Lower lobe of right lung (tissue), 2 donors: ENCODE results near the gene RAB24. TPM values are rescaled to one million over a fixed set of nuclear protein-coding genes. Genes with fewer than 3 reads are reported as not detected.

Experiments
- ATAC-seq, 2 donors: fragments of 200-7000 bp; cut with Tn5 transposase; one replicate each; pipeline ENCODE4 v1.9.1; 2020 to 2022; ENCODE audit warnings: mild to moderate bottlenecking in 2 of 2, moderate library complexity in 2 of 2
- DNase-seq: peaks from one replicate; pipeline ENCODE4 v3.0.0-alpha.2; 2020
- H3K27ac ChIP-seq: fragments of 200-600 bp; one replicate; pipeline ENCODE4 v1.8.0; 2022
- H3K27me3 ChIP-seq: fragments of 200-600 bp; one replicate; pipeline ENCODE4 v1.8.0; 2022; ENCODE audit warnings: low read depth
- H3K36me3 ChIP-seq: fragments of 200-600 bp; one replicate; pipeline ENCODE4 v1.8.0; 2022; ENCODE audit warnings: mild to moderate bottlenecking
- H3K4me1 ChIP-seq: fragments of 200-600 bp; one replicate; pipeline ENCODE4 v1.8.0; 2022
- H3K4me3 ChIP-seq: fragments of 200-600 bp; one replicate; pipeline ENCODE4 v1.8.0; 2022; ENCODE audit warnings: mild to moderate bottlenecking
- H3K9me3 ChIP-seq: fragments of 200-600 bp; one replicate; pipeline ENCODE4 v1.8.0; 2022
- intact Hi-C: fragments of 100-400 bp; cut with DNase I; formaldehyde crosslinking; loops from one replicate; pipeline ENCODE4 v1.11.0; 2022
- total RNA-seq: library from RNA; stranded (reverse); fragmentation: NEBNext Ultra II Directional; extraction: Animal tissue kit (Norgen Biotek cat#: 25700); gene quantifications from one replicate; pipeline ENCODE4 v1.2.1, GENCODE V29; 2021
- TF ChIP-seq, protein P1 (sequence below): fragments of 200-600 bp; IDR thresholded peaks from one replicate; pipeline ENCODE4 v1.8.0; 2022; ENCODE audit warnings: antibody characterized with exemption, mild to moderate bottlenecking
- donor health status: DM: no; HTN: yes; CAD: no; lungs with severe emphysema.

The RAB24 gene
- total RNA-seq, 1 donor from 2014 or later = 41.6 TPM

DNA sequence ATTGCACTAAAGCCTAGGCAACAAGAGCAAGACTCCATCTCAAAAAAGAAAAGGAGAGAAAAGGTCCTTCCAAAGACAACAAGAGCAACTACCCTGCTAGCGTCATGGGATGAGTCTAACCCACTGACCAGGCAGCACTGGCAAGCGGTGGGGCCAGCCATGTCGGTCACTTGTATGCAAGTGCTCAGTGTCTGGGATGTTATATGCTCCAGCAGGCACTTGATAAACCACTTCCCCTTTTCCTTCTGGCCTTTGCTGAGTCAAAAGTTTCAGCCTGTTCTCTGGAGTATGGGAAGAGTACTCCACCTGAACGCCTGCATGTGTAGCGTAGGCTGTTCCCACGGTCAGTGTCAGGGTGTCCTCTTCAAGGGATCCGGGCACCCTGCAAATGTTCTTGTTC lies 17.4 kb upstream of the RAB24 start:
- ATAC-seq = peak; percentile 47 to 68
- intact Hi-C loops = no loop called here
- no peaks in the 10 kb centered on the region for H3K9me3 ChIP-seq

GRCh38 chr5:177319913-177320588 lies 16.5 kb upstream of the RAB24 start:
- ATAC-seq (peak in 1 of 2 donors; percentile 45), DNase-seq (peak; percentile 51)
- no peaks in the 10 kb centered on the region for H3K9me3 ChIP-seq
- no peaks in the 10 kb centered on the region for H3K27me3 ChIP-seq
- TF ChIP-seq, protein P1, sequence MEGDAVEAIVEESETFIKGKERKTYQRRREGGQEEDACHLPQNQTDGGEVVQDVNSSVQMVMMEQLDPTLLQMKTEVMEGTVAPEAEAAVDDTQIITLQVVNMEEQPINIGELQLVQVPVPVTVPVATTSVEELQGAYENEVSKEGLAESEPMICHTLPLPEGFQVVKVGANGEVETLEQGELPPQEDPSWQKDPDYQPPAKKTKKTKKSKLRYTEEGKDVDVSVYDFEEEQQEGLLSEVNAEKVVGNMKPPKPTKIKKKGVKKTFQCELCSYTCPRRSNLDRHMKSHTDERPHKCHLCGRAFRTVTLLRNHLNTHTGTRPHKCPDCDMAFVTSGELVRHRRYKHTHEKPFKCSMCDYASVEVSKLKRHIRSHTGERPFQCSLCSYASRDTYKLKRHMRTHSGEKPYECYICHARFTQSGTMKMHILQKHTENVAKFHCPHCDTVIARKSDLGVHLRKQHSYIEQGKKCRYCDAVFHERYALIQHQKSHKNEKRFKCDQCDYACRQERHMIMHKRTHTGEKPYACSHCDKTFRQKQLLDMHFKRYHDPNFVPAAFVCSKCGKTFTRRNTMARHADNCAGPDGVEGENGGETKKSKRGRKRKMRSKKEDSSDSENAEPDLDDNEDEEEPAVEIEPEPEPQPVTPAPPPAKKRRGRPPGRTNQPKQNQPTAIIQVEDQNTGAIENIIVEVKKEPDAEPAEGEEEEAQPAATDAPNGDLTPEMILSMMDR = no peak
- H3K27ac ChIP-seq = no peak overlapping the region
- no peaks in the 10 kb centered on the region for H3K4me1 ChIP-seq
- no peak overlapping the region for H3K4me3 ChIP-seq
- intact Hi-C loops = no loop called here
- peaks cover 6% of the 10 kb centered on the region for H3K36me3 ChIP-seq

More for the DNA sequence above, 17.4 kb upstream of the RAB24 start:
- no peak overlapping the region for H3K27ac ChIP-seq
- H3K4me1 ChIP-seq = no peaks in the 10 kb centered on the region
- H3K4me3 ChIP-seq = no peak overlapping the region
- no peaks in the 10 kb centered on the region for H3K27me3 ChIP-seq
- TF ChIP-seq, protein P1 = no peak
- H3K36me3 ChIP-seq = peaks cover 6% of the 10 kb centered on the region
- peak; percentile 59 for DNase-seq

GRCh38 chr5:177317959-177318377 lies 14.4 kb upstream of the RAB24 start:
- intact Hi-C loops = no loop called here

GRCh38 chr5:177316005-177316404 lies 12.5 kb upstream of the RAB24 start:
- no peaks in the 10 kb centered on the region for H3K27me3 ChIP-seq
- DNase-seq (no peak), ATAC-seq (no peak)
- intact Hi-C loops = no loop called here
- peaks cover 6% of the 10 kb centered on the region for H3K36me3 ChIP-seq
- TF ChIP-seq, protein P1 = no peak
- H3K4me1 ChIP-seq = peaks cover 21% of the 10 kb centered on the region
- no peaks in the 10 kb centered on the region for H3K9me3 ChIP-seq
- no peak overlapping the region for H3K27ac ChIP-seq
- H3K4me3 ChIP-seq = no peak overlapping the region

More at GRCh38 chr5:177317959-177318377, 14.4 kb upstream of the RAB24 start:
- no peaks in the 10 kb centered on the region for H3K9me3 ChIP-seq
- peaks cover 2% of the 10 kb centered on the region for H3K4me1 ChIP-seq
- peaks cover 6% of the 10 kb centered on the region for H3K36me3 ChIP-seq
- H3K4me3 ChIP-seq = no peak overlapping the region
- DNase-seq = peak; percentile 77
- H3K27me3 ChIP-seq = no peaks in the 10 kb centered on the region
- peak; percentile 60 to 76 for ATAC-seq
- TF ChIP-seq, protein P1 = peak; percentile 87
- no peak overlapping the region for H3K27ac ChIP-seq

GRCh38 chr5:177315411-177315810 lies 11.9 kb upstream of the RAB24 start:
- Histone ChIP-seq H3K27me3 (no peaks in the 10 kb centered on the region), H3K4me3 (no peak overlapping the region), H3K27ac (no peak overlapping the region), H3K9me3 (no peaks in the 10 kb centered on the region), H3K4me1 (peaks cover 27% of the 10 kb centered on the region), H3K36me3 (peaks cover 6% of the 10 kb centered on the region)
- ATAC-seq = no peak
- intact Hi-C loops = no loop called here
- TF ChIP-seq, protein P1 = no peak
- no peak for DNase-seq
